Endothelial cell (in vitro differentiated cells): Measurements from ENCODE around the gene TRDN. TPM values are rescaled to one million over a fixed set of nuclear protein-coding genes. Genes with fewer than 3 reads are reported as not detected.
"Not testable (repeated sequence)": the region's sequence is repeated elsewhere in the genome, so short reads cannot be mapped to it uniquely, and the experiment has no call there.

Experiments
- DNase-seq: peaks from one replicate; pipeline ENCODE4 v3.0.0; 2021; ENCODE audit warnings: low spot score
- H3K27ac Mint-ChIP-seq: one replicate; pipeline ENCODE4 v1.8.0; 2021; ENCODE audit warnings: mixed read lengths, inconsistent platforms; ENCODE audit not compliant: unreplicated experiment
- H3K27me3 Mint-ChIP-seq: one replicate; pipeline ENCODE4 v1.8.0; 2021; ENCODE audit warnings: mild to moderate bottlenecking, moderate library complexity, mixed read lengths, inconsistent platforms; ENCODE audit not compliant: unreplicated experiment
- H3K36me3 Mint-ChIP-seq: one replicate; pipeline ENCODE4 v1.8.0; 2021; ENCODE audit warnings: mild to moderate bottlenecking, low read depth, mixed read lengths, inconsistent platforms; ENCODE audit not compliant: unreplicated experiment
- H3K4me1 Mint-ChIP-seq: one replicate; pipeline ENCODE4 v1.8.0; 2021; ENCODE audit warnings: mild to moderate bottlenecking, mixed read lengths, inconsistent platforms; ENCODE audit not compliant: unreplicated experiment
- H3K4me3 Mint-ChIP-seq: one replicate; pipeline ENCODE4 v1.8.0; 2021; ENCODE audit warnings: mild to moderate bottlenecking, mixed read lengths, inconsistent platforms; ENCODE audit not compliant: unreplicated experiment
- H3K9me3 Mint-ChIP-seq: one replicate; pipeline ENCODE4 v1.8.0; 2021; ENCODE audit warnings: mixed read lengths, inconsistent platforms; ENCODE audit not compliant: unreplicated experiment
- CTCF ChIP-seq: fragments of 200-600 bp; sonication (generic); IDR thresholded peaks from one replicate; pipeline ENCODE4 v1.5.0; 2021; ENCODE audit warnings: antibody characterized with exemption; ENCODE audit not compliant: unreplicated experiment
- total RNA-seq: library from RNA; stranded (reverse); fragmentation: NEBNext Ultra II Directional; extraction: Animal tissue kit (Norgen Biotek cat#: 25700); gene quantifications from one replicate; pipeline ENCODE4 v1.2.1, GENCODE V29; 2021; ENCODE audit not compliant: unreplicated experiment

TRDN gene
- total RNA-seq, 1 donor from 2014 or later, result 9.1 TPM

- Mint-ChIP-seq H3K4me1 (no peaks in the 10 kb centered on the region), H3K4me3 (no peak overlapping the region), H3K36me3 (no peaks in the 10 kb centered on the region), H3K27ac (no peak overlapping the region), H3K27me3 (no peaks in the 10 kb centered on the region), H3K9me3 (no peaks in the 10 kb centered on the region)
- no peak for TF ChIP-seq CTCF
- no peak for DNase-seq
Measured at GRCh38 chr6:123332070-123332469, 304.7 kb downstream of the TRDN start.

DNA sequence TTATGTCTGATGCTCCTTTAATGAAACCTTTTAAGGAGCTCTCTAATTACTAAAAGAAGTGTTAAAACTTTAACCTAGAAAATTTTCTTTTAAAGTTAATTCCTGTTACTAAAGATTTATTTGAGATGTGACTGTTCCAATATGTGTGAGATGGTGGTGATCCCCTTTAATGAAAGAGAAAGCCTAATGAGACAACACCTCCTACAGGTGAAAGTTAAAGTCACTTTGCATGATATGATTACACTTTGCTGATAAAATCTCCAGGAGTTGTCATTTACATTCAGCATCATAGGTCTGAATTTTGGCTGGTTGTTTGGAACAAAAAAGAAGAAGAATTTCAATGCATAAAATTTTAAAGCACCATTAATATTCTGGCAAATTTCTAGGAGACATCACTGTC is 307.4 kb downstream of the TRDN start:
- no peaks in the 10 kb centered on the region for H3K4me1 Mint-ChIP-seq
- no peaks in the 10 kb centered on the region for H3K36me3 Mint-ChIP-seq
- no peaks in the 10 kb centered on the region for H3K9me3 Mint-ChIP-seq
- H3K27me3 Mint-ChIP-seq, result no peaks in the 10 kb centered on the region
- H3K27ac Mint-ChIP-seq, result no peak overlapping the region
- no peak for TF ChIP-seq CTCF
- no peak overlapping the region for H3K4me3 Mint-ChIP-seq
- no peak for DNase-seq

- Mint-ChIP-seq H3K9me3 (no peaks in the 10 kb centered on the region), H3K36me3 (no peaks in the 10 kb centered on the region), H3K27ac (no peak overlapping the region), H3K4me1 (no peaks in the 10 kb centered on the region), H3K27me3 (no peaks in the 10 kb centered on the region), H3K4me3 (no peak overlapping the region)
- no peak for TF ChIP-seq CTCF
- no peak for DNase-seq
Measured at GRCh38 chr6:123323452-123324329, 313.1 kb downstream of the TRDN start.

DNA sequence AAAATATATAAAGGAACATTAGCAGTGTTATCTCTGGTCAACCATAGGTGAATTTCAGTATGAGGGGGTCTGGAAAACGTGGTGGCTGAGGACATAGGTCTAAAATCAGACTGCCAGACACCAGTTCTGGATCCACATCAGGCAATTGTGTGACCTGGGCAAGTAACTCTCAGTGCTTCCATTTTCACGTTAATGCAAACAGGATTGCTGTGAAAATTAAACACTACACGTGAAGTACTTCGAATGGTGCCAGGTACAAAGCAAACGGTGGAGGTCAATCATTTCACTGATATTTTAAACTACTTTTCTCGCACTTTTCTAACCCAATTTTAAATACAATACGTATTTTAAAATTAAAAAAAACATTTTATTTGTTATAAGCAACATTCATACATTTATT is 315.7 kb downstream of the TRDN start:
- Mint-ChIP-seq H3K27ac (no peak overlapping the region), H3K4me3 (no peak overlapping the region), H3K4me1 (no peaks in the 10 kb centered on the region), H3K9me3 (no peaks in the 10 kb centered on the region), H3K36me3 (no peaks in the 10 kb centered on the region), H3K27me3 (no peaks in the 10 kb centered on the region)
- no peak for DNase-seq
- no peak for TF ChIP-seq CTCF

- H3K9me3 Mint-ChIP-seq, result no peaks in the 10 kb centered on the region
- peak; percentile 96 for TF ChIP-seq CTCF
- DNase-seq, result no peak
Measured at GRCh38 chr6:123316733-123317323, 319.9 kb downstream of the TRDN start.

GRCh38 chr6:123314459-123314858 is 322.3 kb downstream of the TRDN start:
- H3K36me3 Mint-ChIP-seq, H3K9me3 Mint-ChIP-seq, DNase-seq, H3K4me1 Mint-ChIP-seq, H3K4me3 Mint-ChIP-seq, H3K27me3 Mint-ChIP-seq, H3K27ac Mint-ChIP-seq: not testable (repeated sequence)

More at GRCh38 chr6:123316733-123317323, 319.9 kb downstream of the TRDN start:
- no peaks in the 10 kb centered on the region for H3K36me3 Mint-ChIP-seq
- H3K27ac Mint-ChIP-seq, result no peak overlapping the region
- H3K4me1 Mint-ChIP-seq, result no peaks in the 10 kb centered on the region
- no peak overlapping the region for H3K4me3 Mint-ChIP-seq
- H3K27me3 Mint-ChIP-seq, result peaks cover 4% of the 10 kb centered on the region
